ENCODE data around the gene REV3L. TPM values are rescaled to one million over a fixed set of nuclear protein-coding genes. Genes with fewer than 3 reads are reported as not detected.
A peak's percentile ranks its signal among the peaks of the same experiment; 100 is the strongest.

REV3L gene
- total and polyA plus RNA-seq, 9 of the 15 experiments (the other 6 are each of a cell fraction or from before 2014, with no cell fraction given), result 5.5 to 24.4 (median 14.4) TPM

DNA sequence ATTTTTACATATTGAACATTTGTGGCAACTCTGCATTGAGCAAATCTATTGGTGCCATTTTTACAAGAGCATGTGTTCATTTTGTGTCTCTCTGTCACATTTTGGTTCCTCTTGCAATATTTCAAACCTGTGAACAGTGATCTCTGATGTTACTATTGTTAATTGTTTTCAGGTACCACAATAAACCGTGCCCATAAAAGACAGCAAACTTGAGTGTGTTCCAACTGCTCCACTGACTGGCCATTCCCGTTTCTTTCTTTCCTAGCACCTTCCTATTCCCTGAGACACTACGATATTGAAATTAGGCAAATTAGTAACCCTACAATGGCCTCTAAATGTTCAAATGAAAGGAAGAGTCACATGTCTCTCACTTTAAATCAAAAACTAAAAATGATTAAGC lies 79.6 kb downstream of the REV3L start:
- ChIA-PET CTCF (ENCODE audit: low intra/inter-chr PET ratio) (no interaction called here), POLR2A (interaction anchor here (0.8 kb wide), 1 partner anchor 16 kb away, joined by 3 read pairs; no protein-coding TSS in a partner anchor)
- Histone ChIP-seq H3K79me2 (ENCODE audit: control insufficient read depth, insufficient read depth, low read length) (no peaks in the 10 kb centered on the region), H3K27me3 (ENCODE audit: control insufficient read depth in 2 of 2, insufficient read depth in 2 of 2, low read length in 2 of 2) (no peaks in the 10 kb centered on the region), H3K4me3 (no peak overlapping the region), H3K4me1 (replicated peaks in 1 of 2; ENCODE audit: control insufficient read depth in 2 of 2, insufficient read depth in 2 of 2, low read length in 2 of 2) (peaks cover 0 to 3% of the 10 kb centered on the region in 2 experiments; a peak in 2 of 5 replicates), H3K36me3 (ENCODE audit: control insufficient read depth, insufficient read depth, low read length) (peaks cover 52% of the 10 kb centered on the region), H3K9me1 (ENCODE audit: control insufficient read depth, insufficient read depth, low read length) (no peaks in the 10 kb centered on the region), H3K4me2 (ENCODE audit: insufficient read depth, low read length) (no peak overlapping the region), H3K9ac (ENCODE audit: insufficient read depth in 1 of 2, low read depth in 2 of 2, low read length in 2 of 2) (no peak overlapping the region), H3K9me3 (replicated peaks; ENCODE audit: control insufficient read depth, insufficient read depth, low read depth, low read length) (no peaks in the 10 kb centered on the region), H2AFZ (ENCODE audit: low read depth, low read length) (no peak overlapping the region), H3K27ac (ENCODE audit: extremely low read depth, low read depth, low read length) (no peak overlapping the region), H4K20me1 (replicated peaks; ENCODE audit: control insufficient read depth, insufficient read depth, low read length) (no peaks in the 10 kb centered on the region)
- intact Hi-C loops (cut with micrococcal nuclease) (no loop called here), in situ Hi-C loops (cut with MboI) (no loop called here)
- no peak for FAIRE-seq
- WGBS (ENCODE audit: insufficient coverage, low coverage, missing lambda C conversion rate), result 89% methylated on average over 3 of the region's 3 CpGs
- no peak for ATAC-seq
- TF ChIP-seq FUS (optimal IDR thresholded peaks at IDR 0.05; ENCODE audit: low read depth, low read length) (no peak), ILK (tag; IDR thresholded peaks at IDR 0.05; ENCODE audit: borderline replicate concordance, low read depth) (no peak), GABPB2 (CRISPR knock-in tag; conservative IDR thresholded peaks at IDR 0.05) (no peak), POLR2AphosphoS2 (IDR thresholded peaks at IDR 0.05; ENCODE audit: low read length) (no peak)
- TF ChIP-seq, protein P1, sequence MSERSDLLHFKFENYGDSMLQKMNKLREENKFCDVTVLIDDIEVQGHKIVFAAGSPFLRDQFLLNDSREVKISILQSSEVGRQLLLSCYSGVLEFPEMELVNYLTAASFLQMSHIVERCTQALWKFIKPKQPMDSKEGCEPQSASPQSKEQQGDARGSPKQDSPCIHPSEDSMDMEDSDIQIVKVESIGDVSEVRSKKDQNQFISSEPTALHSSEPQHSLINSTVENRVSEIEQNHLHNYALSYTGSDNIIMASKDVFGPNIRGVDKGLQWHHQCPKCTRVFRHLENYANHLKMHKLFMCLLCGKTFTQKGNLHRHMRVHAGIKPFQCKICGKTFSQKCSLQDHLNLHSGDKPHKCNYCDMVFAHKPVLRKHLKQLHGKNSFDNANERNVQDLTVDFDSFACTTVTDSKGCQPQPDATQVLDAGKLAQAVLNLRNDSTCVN (CRISPR knock-in tag; IDR thresholded peaks at IDR 0.05), result no peak
- DNase-seq (ENCODE audit: extremely low read depth in 1 of 4, low spot score in 3 of 4), result no peak
- BruUV-seq (replicated peaks), result no TSS peak

DNA sequence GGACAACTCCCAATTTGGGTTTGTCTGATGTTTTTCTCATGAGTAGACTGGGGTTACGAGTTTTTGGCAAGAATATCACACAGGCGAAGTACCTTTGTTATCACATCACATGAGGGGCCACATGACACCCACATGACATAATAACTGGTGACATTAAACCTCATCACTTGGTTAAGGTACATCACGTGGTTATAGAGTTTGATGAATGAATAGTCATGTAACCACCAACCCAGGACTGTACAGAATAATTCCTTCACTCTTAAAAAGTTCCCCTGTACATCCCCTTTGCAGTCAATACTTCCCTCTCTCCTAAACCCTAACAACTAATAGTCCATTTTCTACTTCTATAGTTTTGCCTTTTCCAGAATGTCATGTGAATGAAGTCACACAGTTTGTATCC lies 83.4 kb downstream of the REV3L start:
- peaks cover 49% of the 10 kb centered on the region; the same call in 2 of the 3 replicates for H3K36me3 ChIP-seq (ENCODE audit: control insufficient read depth, insufficient read depth, low read length)
- POLR2A ChIA-PET, result no interaction called here
- no peaks in the 10 kb centered on the region for H3K27me3 ChIP-seq (ENCODE audit: control insufficient read depth in 2 of 2, insufficient read depth in 2 of 2, low read length in 2 of 2)
- H3K9ac ChIP-seq (ENCODE audit: insufficient read depth in 1 of 2, low read depth in 2 of 2, low read length in 2 of 2), result no peak overlapping the region
- no peaks in the 10 kb centered on the region for H3K9me1 ChIP-seq (ENCODE audit: control insufficient read depth, insufficient read depth, low read length)
- DNase-seq (ENCODE audit: extremely low read depth in 1 of 4, low spot score in 3 of 4), result no peak
- WGBS (ENCODE audit: insufficient coverage, low coverage, missing lambda C conversion rate), result 49% methylated on average over 3 of the region's 3 CpGs
- no peak for ATAC-seq
- peaks cover 0 to 3% of the 10 kb centered on the region in 2 experiments; a peak in 2 of 5 replicates for H3K4me1 ChIP-seq (replicated peaks in 1 of 2; ENCODE audit: control insufficient read depth in 2 of 2, insufficient read depth in 2 of 2, low read length in 2 of 2)
- BruUV-seq (replicated peaks), result no TSS peak
- H2AFZ ChIP-seq (ENCODE audit: low read depth, low read length), result no peak overlapping the region
- intact Hi-C loops (cut with micrococcal nuclease) (no loop called here), in situ Hi-C loops (cut with MboI) (no loop called here)
- H3K9me3 ChIP-seq (replicated peaks; ENCODE audit: control insufficient read depth, insufficient read depth, low read depth, low read length), result no peaks in the 10 kb centered on the region
- CTCF ChIA-PET (ENCODE audit: low intra/inter-chr PET ratio), result no interaction called here
- H3K4me3 ChIP-seq, result no peak overlapping the region
- no peak overlapping the region for H3K4me2 ChIP-seq (ENCODE audit: insufficient read depth, low read length)
- no peaks in the 10 kb centered on the region for H3K79me2 ChIP-seq (ENCODE audit: control insufficient read depth, insufficient read depth, low read length)
- peak; percentile 76 for FAIRE-seq
- no peaks in the 10 kb centered on the region for H4K20me1 ChIP-seq (replicated peaks; ENCODE audit: control insufficient read depth, insufficient read depth, low read length)
- no peak overlapping the region for H3K27ac ChIP-seq (ENCODE audit: extremely low read depth, low read depth, low read length)
- peak; percentile 16; the same call in 1 of the 2 replicates for TF ChIP-seq SOX6 (IDR thresholded peaks at IDR 0.05)
- TF ChIP-seq, protein P2, sequence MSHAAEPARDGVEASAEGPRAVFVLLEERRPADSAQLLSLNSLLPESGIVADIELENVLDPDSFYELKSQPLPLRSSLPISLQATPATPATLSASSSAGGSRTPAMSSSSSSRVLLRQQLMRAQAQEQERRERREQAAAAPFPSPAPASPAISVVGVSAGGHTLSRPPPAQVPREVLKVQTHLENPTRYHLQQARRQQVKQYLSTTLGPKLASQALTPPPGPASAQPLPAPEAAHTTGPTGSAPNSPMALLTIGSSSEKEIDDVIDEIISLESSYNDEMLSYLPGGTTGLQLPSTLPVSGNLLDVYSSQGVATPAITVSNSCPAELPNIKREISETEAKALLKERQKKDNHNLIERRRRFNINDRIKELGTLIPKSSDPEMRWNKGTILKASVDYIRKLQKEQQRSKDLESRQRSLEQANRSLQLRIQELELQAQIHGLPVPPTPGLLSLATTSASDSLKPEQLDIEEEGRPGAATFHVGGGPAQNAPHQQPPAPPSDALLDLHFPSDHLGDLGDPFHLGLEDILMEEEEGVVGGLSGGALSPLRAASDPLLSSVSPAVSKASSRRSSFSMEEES (CRISPR knock-in tag; IDR thresholded peaks at IDR 0.05), result peak; percentile 90
- no peak for TF ChIP-seq EP300 (IDR thresholded peaks at IDR 0.05; ENCODE audit: low read length)
- TF ChIP-seq MEIS2 (IDR thresholded peaks at IDR 0.05; ENCODE audit: partially characterized antibody), result peak; percentile 8
- no peak for TF ChIP-seq SMARCA5 (IDR thresholded peaks at IDR 0.05)
- TF ChIP-seq ZNF41 (CRISPR knock-in tag; conservative IDR thresholded peaks at IDR 0.05), result no peak
- TF ChIP-seq, protein P3, sequence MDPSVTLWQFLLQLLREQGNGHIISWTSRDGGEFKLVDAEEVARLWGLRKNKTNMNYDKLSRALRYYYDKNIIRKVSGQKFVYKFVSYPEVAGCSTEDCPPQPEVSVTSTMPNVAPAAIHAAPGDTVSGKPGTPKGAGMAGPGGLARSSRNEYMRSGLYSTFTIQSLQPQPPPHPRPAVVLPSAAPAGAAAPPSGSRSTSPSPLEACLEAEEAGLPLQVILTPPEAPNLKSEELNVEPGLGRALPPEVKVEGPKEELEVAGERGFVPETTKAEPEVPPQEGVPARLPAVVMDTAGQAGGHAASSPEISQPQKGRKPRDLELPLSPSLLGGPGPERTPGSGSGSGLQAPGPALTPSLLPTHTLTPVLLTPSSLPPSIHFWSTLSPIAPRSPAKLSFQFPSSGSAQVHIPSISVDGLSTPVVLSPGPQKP (CRISPR knock-in tag; IDR thresholded peaks at IDR 0.05), result no peak
- peak; percentile 78; the same call in 1 of the 2 replicates for TF ChIP-seq RAD51 (IDR thresholded peaks at IDR 0.05; ENCODE audit: borderline replicate concordance, low read depth)
- TF ChIP-seq RB1 (IDR thresholded peaks at IDR 0.05; ENCODE audit: low read depth), result no peak
